H9 (cell line): ENCODE data around the gene INPP5A. TPM values are rescaled to one million over a fixed set of nuclear protein-coding genes. Genes with fewer than 3 reads are reported as not detected.

Experiments
- DNase-seq: peaks from one replicate; pipeline ENCODE4 v3.0.0-alpha.2; 2017
- H2AFZ ChIP-seq: one replicate; pipeline ENCODE4 v1.6.1; 2013; ENCODE audit warnings: mild to moderate bottlenecking, low read length, control low read depth, moderate library complexity
- H2AK5ac ChIP-seq: 2 replicates; pipeline ENCODE4 v1.6.1; 2013; ENCODE audit warnings: low read length, control low read depth, mixed read lengths; ENCODE audit not compliant: insufficient read length
- H2BK120ac ChIP-seq: one replicate; pipeline ENCODE4 v1.6.1; 2013; ENCODE audit warnings: low read depth, mild to moderate bottlenecking, low read length, control low read depth, inconsistent platforms; ENCODE audit not compliant: poor library complexity, severe bottlenecking
- H2BK12ac ChIP-seq: 2 replicates; pipeline ENCODE4 v1.6.1; 2013; ENCODE audit warnings: low read length, control low read depth, mixed read lengths, low read depth; ENCODE audit not compliant: insufficient read length
- H2BK15ac ChIP-seq: 2 replicates; pipeline ENCODE4 v1.6.1; 2013; ENCODE audit warnings: low read depth, low read length, control low read depth
- H2BK20ac ChIP-seq: one replicate; pipeline ENCODE4 v1.6.1; 2013; ENCODE audit warnings: low read depth, mild to moderate bottlenecking, low read length, control low read depth, inconsistent platforms; ENCODE audit not compliant: poor library complexity, severe bottlenecking
- H2BK5ac ChIP-seq: 2 replicates; pipeline ENCODE4 v1.6.1; 2013; ENCODE audit warnings: low read length, control low read depth, mixed read lengths; ENCODE audit not compliant: insufficient read length
- H3K14ac ChIP-seq: 2 replicates; pipeline ENCODE4 v1.6.1; 2013; ENCODE audit warnings: low read length, control low read depth; ENCODE audit not compliant: insufficient read depth
- H3K18ac ChIP-seq: 2 replicates; pipeline ENCODE4 v1.6.1; 2013; ENCODE audit warnings: low read depth, mild to moderate bottlenecking, mixed read lengths, low read length, control low read depth; ENCODE audit not compliant: insufficient read length
- H3K23ac ChIP-seq: 2 replicates; pipeline ENCODE4 v1.6.1; 2013; ENCODE audit warnings: low read length, control low read depth, mixed read lengths, low read depth; ENCODE audit not compliant: insufficient read length
- H3K23me2 ChIP-seq: 2 replicates; pipeline ENCODE4 v1.6.1; 2013; ENCODE audit warnings: low read depth, mild to moderate bottlenecking, mixed read lengths, low read length, control low read depth; ENCODE audit not compliant: insufficient read length, poor library complexity, severe bottlenecking
- H3K27ac ChIP-seq: 2 replicates; pipeline ENCODE4 v1.5.1; 2013; ENCODE audit warnings: low read length, control low read depth, mixed read lengths, low read depth; ENCODE audit not compliant: insufficient read length
- H3K27me3 ChIP-seq: 2 replicates; pipeline ENCODE4 v1.6.1; 2013; ENCODE audit warnings: low read length, control low read depth, inconsistent platforms; ENCODE audit not compliant: insufficient read depth
- H3K4ac ChIP-seq: 2 replicates; pipeline ENCODE4 v1.6.1; 2013; ENCODE audit warnings: low read depth, mild to moderate bottlenecking, control low read depth, inconsistent platforms, low read length, moderate library complexity
- H3K4me1 ChIP-seq: 2 replicates; pipeline ENCODE4 v1.6.1; 2013; ENCODE audit warnings: low read length, control low read depth, inconsistent platforms; ENCODE audit not compliant: insufficient read depth
- H3K4me2 ChIP-seq: 2 replicates; pipeline ENCODE4 v1.6.1; 2013; ENCODE audit warnings: low read length, control low read depth, mixed read lengths; ENCODE audit not compliant: insufficient read length, insufficient read depth
- H3K56ac ChIP-seq: 2 replicates; pipeline ENCODE4 v1.6.1; 2013; ENCODE audit warnings: low read depth, mild to moderate bottlenecking, mixed read lengths, low read length, control low read depth; ENCODE audit not compliant: insufficient read length
- H3K79me1 ChIP-seq: 2 replicates; pipeline ENCODE4 v1.6.1; 2013; ENCODE audit warnings: low read depth, mild to moderate bottlenecking, moderate library complexity, low read length, control low read depth, inconsistent platforms; ENCODE audit not compliant: insufficient read depth, poor library complexity, severe bottlenecking
- H3K79me2 ChIP-seq: 2 replicates; pipeline ENCODE4 v1.6.1; 2013; ENCODE audit warnings: low read length, control low read depth, inconsistent platforms; ENCODE audit not compliant: insufficient read depth
- H3K9ac ChIP-seq: 2 replicates; pipeline ENCODE4 v1.6.1; 2013; ENCODE audit warnings: low read length, control low read depth, mixed read lengths; ENCODE audit not compliant: insufficient read length; ENCODE audit errors: extremely low read depth
- H3K9me3 ChIP-seq: one replicate; pipeline ENCODE4 v1.6.1; 2013; ENCODE audit warnings: low read depth, low read length, inconsistent platforms; ENCODE audit not compliant: control insufficient read depth
- H3T11ph ChIP-seq: one replicate; pipeline ENCODE4 v1.6.1; 2013; ENCODE audit warnings: mild to moderate bottlenecking, low read length, control low read depth, inconsistent platforms
- H4K20me1 ChIP-seq: one replicate; pipeline ENCODE4 v1.6.1; 2013; ENCODE audit not compliant: control insufficient read depth, insufficient read length, insufficient read depth
- H4K5ac ChIP-seq: 2 replicates; pipeline ENCODE4 v1.6.1; 2013; ENCODE audit warnings: low read depth, mild to moderate bottlenecking, mixed read lengths, low read length, control low read depth; ENCODE audit not compliant: insufficient read length
- H4K8ac ChIP-seq: replicated peaks from 2 replicates; pipeline ENCODE4 v1.6.1; 2013; ENCODE audit warnings: low read length, control low read depth, mixed read lengths, low read depth; ENCODE audit not compliant: insufficient read length
- H4K91ac ChIP-seq: 2 replicates; pipeline ENCODE4 v1.6.1; 2013; ENCODE audit warnings: low read depth, mild to moderate bottlenecking, moderate library complexity, mixed read lengths, low read length, control low read depth; ENCODE audit not compliant: insufficient read length
- H3K27ac Mint-ChIP-seq, 3 experiments: 2 replicates in 2 of 3; 3 replicates in 1 of 3; pipeline ENCODE4 v1.8.0; 2020 to 2021; ENCODE audit warnings: mixed read lengths in 3 of 3, mild to moderate bottlenecking in 1 of 3, moderate library complexity in 1 of 3
- H3K27me3 Mint-ChIP-seq: 2 replicates; pipeline ENCODE4 v1.8.0; 2021; ENCODE audit warnings: low read depth, mild to moderate bottlenecking, moderate library complexity, mixed read lengths
- H3K36me3 Mint-ChIP-seq, 3 experiments: 2 replicates in 2 of 3; 3 replicates in 1 of 3; pipeline ENCODE4 v1.8.0; 2020 to 2021; ENCODE audit warnings: low read depth in 3 of 3, mixed read lengths in 3 of 3; ENCODE audit not compliant: insufficient read depth in 1 of 3
- H3K4me1 Mint-ChIP-seq, 2 experiments: 2 replicates each; pipeline ENCODE4 v1.8.0; 2020; ENCODE audit warnings: mixed read lengths in 2 of 2
- H3K4me3 Mint-ChIP-seq, 2 experiments: 2 replicates in 1 of 2; 3 replicates in 1 of 2; pipeline ENCODE4 v1.8.0; 2020 to 2021; ENCODE audit warnings: mild to moderate bottlenecking in 2 of 2, mixed read lengths in 2 of 2, moderate library complexity in 1 of 2
- H3K9me3 Mint-ChIP-seq, 2 experiments: 2 replicates in 1 of 2; 3 replicates in 1 of 2; pipeline ENCODE4 v1.8.0; 2020; ENCODE audit warnings: mild to moderate bottlenecking in 2 of 2, mixed read lengths in 2 of 2, moderate library complexity in 1 of 2
- WGBS: extraction: QIAGEN DNeasy Blood & Tissue Kit; methylation state at CpG from one replicate; pipeline ENCODE4 v1.1.7; 2013; ENCODE audit warnings: missing lambda C conversion rate, low lambda C conversion rate, mixed read lengths; ENCODE audit not compliant: insufficient read length; ENCODE audit errors: extremely low coverage; 5-methylcytosine and 5-hydroxymethylcytosine counted together
- total RNA-seq: library from RNA; stranded (reverse); gene quantifications from 2 replicates; pipeline ENCODE4 v1.2.1, GENCODE V29; 2021
- TF ChIP-seq, protein P1 (sequence below): fragments of 200-600 bp; sonication (generic); conservative IDR thresholded peaks from 3 replicates; pipeline ENCODE4 v1.8.0; 2021; ENCODE audit warnings: antibody characterized with exemption, mild to moderate bottlenecking

The INPP5A gene
- total RNA-seq, 1 experiment from 2014 or later: 17.7 TPM

DNA sequence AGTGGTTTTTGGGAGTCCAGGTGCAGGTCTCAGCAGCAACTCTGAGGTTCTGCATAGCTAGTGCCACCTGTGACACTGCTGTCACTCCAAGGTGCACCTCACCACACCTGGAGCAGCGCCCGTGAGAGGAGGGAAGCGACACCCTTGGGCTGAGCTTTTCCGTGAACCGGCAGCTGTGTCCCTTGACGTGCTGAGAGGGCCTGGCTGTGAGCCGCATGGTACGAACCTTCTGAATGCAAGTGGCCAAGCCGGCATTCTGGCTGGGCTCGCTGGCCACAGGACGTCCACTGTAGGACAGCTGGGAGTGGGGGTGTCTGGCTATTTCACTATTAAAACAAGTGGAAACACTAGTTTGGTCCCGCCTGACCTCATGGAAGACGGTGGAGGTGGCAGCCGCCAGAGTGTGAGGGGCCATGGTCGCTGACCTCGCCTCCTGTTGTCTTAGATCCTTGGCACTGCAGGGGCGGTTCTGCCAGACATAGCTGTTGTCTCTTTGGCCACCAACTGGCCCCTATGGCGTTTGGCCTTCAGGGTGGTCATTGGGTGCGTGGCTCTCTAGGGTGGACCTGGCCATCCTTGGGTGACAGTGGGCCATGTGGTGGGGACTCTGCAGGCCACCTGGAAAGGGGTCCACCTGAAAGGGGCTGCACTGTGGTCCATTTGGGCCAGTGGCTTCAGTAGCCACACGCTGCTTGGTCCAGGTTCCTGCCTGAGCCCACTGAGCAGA lies 12.9 kb downstream of the INPP5A start:
- no peak overlapping the region for H2BK15ac ChIP-seq
- no peak overlapping the region for H3K27ac ChIP-seq
- H3K23me2 ChIP-seq: no peaks in the 10 kb centered on the region
- H2BK5ac ChIP-seq: no peak overlapping the region
- no peak overlapping the region for H2AFZ ChIP-seq
- no peaks in the 10 kb centered on the region for H3K9me3 ChIP-seq
- no peak overlapping the region for H2BK12ac ChIP-seq
- no peak overlapping the region for H4K8ac ChIP-seq
- no peak overlapping the region for H4K5ac ChIP-seq
- no peak overlapping the region for H2BK20ac ChIP-seq
- H3T11ph ChIP-seq: no peak overlapping the region
- no peak overlapping the region for H2AK5ac ChIP-seq
- H4K20me1 ChIP-seq: no peaks in the 10 kb centered on the region
- no CpG with 5 or more reads among the region's 20 CpGs for WGBS
- H3K4me1 ChIP-seq: no peaks in the 10 kb centered on the region
- H3K79me2 ChIP-seq: peaks cover 4% of the 10 kb centered on the region; the same call in 1 of the 2 replicates
- H3K27me3 ChIP-seq: no peaks in the 10 kb centered on the region
- H3K9ac ChIP-seq: no peak overlapping the region
- Mint-ChIP-seq H3K4me3 (no peak overlapping the region), H3K27ac (peak overlapping the region in 1 of 3 experiments; percentile 84; a peak in 1 of 7 replicates), H3K9me3 (no peaks in the 10 kb centered on the region), H3K27me3 (no peaks in the 10 kb centered on the region; the same call in 1 of the 2 replicates), H3K36me3 (no peaks in the 10 kb centered on the region), H3K4me1 (peaks cover 2 to 6% of the 10 kb centered on the region in 2 experiments; a peak in 2 of 4 replicates)
- TF ChIP-seq, protein P1, sequence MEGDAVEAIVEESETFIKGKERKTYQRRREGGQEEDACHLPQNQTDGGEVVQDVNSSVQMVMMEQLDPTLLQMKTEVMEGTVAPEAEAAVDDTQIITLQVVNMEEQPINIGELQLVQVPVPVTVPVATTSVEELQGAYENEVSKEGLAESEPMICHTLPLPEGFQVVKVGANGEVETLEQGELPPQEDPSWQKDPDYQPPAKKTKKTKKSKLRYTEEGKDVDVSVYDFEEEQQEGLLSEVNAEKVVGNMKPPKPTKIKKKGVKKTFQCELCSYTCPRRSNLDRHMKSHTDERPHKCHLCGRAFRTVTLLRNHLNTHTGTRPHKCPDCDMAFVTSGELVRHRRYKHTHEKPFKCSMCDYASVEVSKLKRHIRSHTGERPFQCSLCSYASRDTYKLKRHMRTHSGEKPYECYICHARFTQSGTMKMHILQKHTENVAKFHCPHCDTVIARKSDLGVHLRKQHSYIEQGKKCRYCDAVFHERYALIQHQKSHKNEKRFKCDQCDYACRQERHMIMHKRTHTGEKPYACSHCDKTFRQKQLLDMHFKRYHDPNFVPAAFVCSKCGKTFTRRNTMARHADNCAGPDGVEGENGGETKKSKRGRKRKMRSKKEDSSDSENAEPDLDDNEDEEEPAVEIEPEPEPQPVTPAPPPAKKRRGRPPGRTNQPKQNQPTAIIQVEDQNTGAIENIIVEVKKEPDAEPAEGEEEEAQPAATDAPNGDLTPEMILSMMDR: no peak
- H3K23ac ChIP-seq: no peak overlapping the region
- H3K4ac ChIP-seq: no peak overlapping the region
- no peak overlapping the region for H3K4me2 ChIP-seq
- H3K18ac ChIP-seq: no peak overlapping the region
- no peak overlapping the region for H3K56ac ChIP-seq
- no peak overlapping the region; the same call in 1 of the 2 replicates for H3K14ac ChIP-seq
- H3K79me1 ChIP-seq: no peaks in the 10 kb centered on the region
- no peak overlapping the region for H2BK120ac ChIP-seq
- H4K91ac ChIP-seq: no peak overlapping the region
- DNase-seq: peak; percentile 24
